Coronary artery (tissue), 2 donors: ENCODE measurements around the gene RPS15.

Experiments used
- DNase-seq: peaks from one replicate; pipeline ENCODE4 v3.0.0-alpha.2; 2017; ENCODE audit warnings: low spot score
- H3K27ac ChIP-seq, 2 donors: fragments of 200-600 bp; sonication (generic); one replicate each; pipeline ENCODE4 v1.5.1; 2016 to 2019
- H3K4me3 ChIP-seq: fragments of 200-600 bp; sonication (generic); 2 replicates; pipeline ENCODE4 v1.5.1; 2016; ENCODE audit warnings: mild to moderate bottlenecking, moderate library complexity
- TF ChIP-seq, protein P1 (sequence below): fragments of 200-600 bp; sonication (generic); IDR thresholded peaks from one replicate; pipeline ENCODE4 v1.5.1; 2019; ENCODE audit warnings: antibody characterized with exemption

RPS15 gene

DNA sequence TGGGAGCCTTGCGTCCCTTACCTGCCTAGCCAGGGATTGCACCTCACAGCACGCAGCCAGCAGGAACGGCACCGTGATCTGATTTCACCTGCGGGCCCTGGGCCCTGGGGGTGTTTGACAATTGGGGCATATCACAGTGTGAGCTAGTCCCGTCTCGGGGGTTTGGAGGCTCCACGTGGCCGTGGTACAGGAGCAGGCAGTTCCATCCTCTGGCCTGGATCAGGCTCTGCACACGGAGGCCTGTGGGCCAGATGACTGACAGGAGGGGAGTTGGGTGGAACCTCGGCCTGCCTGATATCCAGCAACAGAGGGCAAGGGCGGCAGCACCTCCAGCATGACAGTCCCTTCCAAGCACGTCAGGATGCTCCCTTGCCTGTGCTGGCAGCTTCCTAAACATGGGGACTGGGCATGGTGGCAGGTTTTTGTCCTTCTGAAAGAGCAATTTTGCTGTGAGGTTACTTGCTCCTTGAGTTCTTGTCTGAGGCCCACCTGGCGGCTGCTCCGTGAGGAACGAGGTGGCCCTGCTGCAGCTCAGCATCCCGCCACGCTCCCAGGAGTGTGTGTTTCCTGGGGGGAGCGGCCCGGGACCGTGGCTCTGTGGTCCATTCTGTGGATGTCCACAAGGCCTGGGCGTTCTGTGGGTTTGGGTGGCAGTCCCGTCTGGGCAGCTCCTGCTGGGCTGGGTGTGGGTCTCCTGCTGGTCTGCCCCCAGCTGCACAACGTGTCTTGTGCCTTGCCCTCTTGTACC, 6.3 kb upstream of the RPS15 start:
- Histone ChIP-seq H3K27ac (no peak overlapping the region), H3K4me3 (no peak overlapping the region)
- TF ChIP-seq, protein P1, sequence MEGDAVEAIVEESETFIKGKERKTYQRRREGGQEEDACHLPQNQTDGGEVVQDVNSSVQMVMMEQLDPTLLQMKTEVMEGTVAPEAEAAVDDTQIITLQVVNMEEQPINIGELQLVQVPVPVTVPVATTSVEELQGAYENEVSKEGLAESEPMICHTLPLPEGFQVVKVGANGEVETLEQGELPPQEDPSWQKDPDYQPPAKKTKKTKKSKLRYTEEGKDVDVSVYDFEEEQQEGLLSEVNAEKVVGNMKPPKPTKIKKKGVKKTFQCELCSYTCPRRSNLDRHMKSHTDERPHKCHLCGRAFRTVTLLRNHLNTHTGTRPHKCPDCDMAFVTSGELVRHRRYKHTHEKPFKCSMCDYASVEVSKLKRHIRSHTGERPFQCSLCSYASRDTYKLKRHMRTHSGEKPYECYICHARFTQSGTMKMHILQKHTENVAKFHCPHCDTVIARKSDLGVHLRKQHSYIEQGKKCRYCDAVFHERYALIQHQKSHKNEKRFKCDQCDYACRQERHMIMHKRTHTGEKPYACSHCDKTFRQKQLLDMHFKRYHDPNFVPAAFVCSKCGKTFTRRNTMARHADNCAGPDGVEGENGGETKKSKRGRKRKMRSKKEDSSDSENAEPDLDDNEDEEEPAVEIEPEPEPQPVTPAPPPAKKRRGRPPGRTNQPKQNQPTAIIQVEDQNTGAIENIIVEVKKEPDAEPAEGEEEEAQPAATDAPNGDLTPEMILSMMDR, result no peak
- DNase-seq, result no peak

DNA sequence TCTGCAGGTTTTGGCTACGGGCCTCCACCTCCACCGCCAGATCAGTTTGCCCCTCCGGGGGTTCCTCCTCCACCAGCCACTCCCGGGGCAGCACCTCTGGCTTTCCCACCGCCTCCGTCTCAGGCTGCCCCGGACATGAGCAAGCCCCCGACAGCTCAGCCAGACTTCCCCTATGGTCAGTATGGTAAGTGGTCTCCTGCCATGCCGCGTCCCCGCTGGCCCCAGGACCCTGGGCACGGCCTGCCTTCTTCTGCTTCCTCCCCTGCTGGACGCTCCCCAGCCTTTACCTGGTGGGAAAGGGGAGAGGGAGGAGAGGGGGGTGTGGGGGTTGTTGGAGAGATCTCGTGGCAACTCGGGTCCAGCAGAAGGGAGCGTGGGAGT, 5.7 kb upstream of the RPS15 start:
- TF ChIP-seq, protein P1, result no peak
- H3K4me3 ChIP-seq, result no peak overlapping the region
- no peak overlapping the region for H3K27ac ChIP-seq
- DNase-seq, result no peak

DNA sequence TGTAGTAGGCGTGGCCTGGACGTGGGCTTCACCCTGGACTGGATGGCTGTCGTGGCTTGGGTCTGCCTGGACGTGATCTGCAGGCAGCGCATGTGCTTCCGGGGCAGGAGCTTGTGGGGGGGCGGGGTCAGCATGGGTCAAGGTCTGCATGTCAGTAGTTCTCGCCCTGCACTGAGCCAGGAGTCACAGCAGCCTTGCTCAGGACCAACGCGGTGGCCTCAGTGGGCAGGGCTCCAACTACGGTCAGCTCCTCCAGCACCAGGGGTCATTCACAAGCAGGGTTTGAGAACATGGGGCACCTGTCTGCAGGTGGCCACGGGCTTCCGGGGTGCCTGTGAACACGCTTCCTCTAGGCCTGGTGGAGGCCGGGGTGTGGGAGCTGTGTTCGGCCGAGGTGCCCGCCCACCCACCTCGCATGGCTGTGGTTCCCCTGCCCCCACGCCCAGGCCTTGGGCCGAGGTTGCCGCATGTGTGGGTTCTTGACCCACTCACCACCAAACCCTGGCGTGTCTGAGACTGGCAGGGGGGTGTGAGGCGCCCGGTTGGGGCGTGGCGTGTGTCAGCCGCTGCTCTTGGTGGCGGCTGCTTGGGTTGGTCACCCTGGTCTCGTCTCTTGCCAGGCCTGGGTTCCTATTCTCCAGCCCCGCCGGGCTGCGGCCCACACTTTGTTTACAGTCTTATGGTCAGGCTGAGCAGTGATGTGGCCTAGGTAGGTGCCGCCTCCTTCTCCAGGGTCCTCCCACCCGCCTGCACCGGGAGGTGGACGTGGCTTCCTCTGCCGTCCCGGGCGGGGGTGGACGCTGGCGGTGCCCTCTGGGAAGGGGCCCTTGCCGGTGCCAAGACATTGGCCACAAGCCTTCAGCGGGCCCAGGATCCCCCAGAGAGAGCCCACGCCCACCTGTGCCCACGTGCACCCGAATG, 4.8 kb upstream of the RPS15 start:
- Histone ChIP-seq H3K27ac (no peak overlapping the region), H3K4me3 (no peak overlapping the region)
- DNase-seq, result no peak
- TF ChIP-seq, protein P1, result no peak

DNA sequence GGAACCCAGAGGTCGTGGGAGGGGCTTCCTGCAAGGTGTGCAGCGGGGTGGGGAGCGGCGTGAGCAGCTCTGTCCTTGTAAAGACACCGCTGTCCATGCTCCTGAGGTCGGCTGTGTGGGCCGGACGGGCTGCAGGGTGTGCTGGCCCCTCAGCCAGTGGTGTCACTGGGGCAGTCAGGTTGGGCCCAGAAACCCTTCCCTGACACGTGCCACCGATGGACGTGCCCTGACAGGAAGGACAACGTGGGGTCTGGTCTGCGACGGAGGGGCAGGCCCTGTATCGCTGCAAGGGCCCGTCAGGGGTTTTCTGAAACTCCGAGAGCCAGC, 4.2 kb upstream of the RPS15 start:
- no peak overlapping the region for H3K27ac ChIP-seq
- H3K4me3 ChIP-seq, result no peak overlapping the region
- TF ChIP-seq, protein P1, result no peak
- no peak for DNase-seq

DNA sequence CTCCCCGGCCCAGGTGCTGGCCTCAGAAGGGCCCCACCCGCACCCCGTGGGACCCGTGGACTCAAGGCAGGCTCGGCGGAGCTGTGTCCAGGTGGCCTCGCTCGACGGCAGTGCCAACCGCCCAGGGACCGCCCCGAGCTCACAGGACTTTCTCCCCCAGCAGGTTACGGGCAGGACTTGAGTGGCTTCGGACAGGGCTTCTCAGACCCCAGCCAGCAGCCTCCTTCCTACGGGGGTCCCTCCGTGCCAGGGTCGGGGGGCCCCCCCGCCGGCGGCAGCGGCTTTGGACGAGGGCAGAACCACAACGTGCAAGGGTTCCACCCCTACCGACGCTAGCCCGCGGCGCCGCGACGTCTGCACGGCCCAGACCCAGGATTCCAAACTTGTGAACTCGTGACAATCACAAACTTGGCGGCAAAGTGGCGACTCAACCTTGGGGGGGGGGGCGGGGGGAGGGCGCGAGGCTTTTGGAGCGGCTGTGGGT, 3.6 kb upstream of the RPS15 start:
- Histone ChIP-seq H3K27ac (no peak overlapping the region), H3K4me3 (no peak overlapping the region)
- no peak for DNase-seq
- TF ChIP-seq, protein P1, result no peak

DNA sequence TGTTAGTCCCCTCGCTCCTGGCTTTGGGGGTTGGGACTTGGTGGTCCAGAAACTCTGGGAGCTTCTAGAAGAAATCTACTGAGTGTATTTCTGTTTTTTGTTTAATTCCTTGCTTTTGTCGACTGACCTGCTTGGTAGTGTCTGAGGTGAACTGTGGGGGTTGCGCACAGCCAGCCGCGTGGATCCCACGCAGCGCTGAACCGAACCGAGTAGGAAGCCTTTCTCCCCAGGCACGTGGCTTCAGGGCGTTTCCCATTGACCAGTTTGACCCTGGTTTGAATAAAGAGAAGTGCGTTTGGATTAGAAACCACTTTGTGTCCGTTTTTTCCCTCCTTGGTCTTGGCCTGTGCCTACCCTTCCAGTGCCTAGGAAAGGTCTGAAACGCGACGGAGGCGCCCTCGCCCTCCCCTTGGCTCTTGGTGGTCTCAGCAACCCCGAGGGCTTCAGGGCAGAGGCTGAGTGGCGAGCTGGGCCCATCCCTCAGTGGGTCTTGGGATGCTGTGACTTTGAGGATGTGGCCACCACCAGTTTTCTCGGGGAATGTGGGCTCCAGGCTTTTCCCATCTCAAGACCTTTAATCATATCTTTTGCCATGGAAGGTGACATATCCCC, 2.7 kb upstream of the RPS15 start:
- no peak overlapping the region for H3K27ac ChIP-seq
- TF ChIP-seq, protein P1, result no peak

More for the DNA sequence above, 2.7 kb upstream of the RPS15 start:
- DNase-seq, result no peak
- H3K4me3 ChIP-seq, result no peak overlapping the region
